Muscle of leg (tissue), 11 donors: ENCODE results near the gene PHPT1. TPM values are rescaled to one million over a fixed set of nuclear protein-coding genes. Genes with fewer than 3 reads are reported as not detected.
A peak's percentile ranks its signal among the peaks of the same experiment; 100 is the strongest.

Experiments used
- DNase-seq: peaks from one replicate; pipeline ENCODE4 v3.0.0; 2013
- H3K27ac ChIP-seq: one replicate; pipeline ENCODE4 v1.5.1; 2013; ENCODE audit warnings: mild to moderate bottlenecking, low read length, control low read depth
- H3K27me3 ChIP-seq: one replicate; pipeline ENCODE4 v1.6.1; 2013; ENCODE audit warnings: low read length; ENCODE audit not compliant: control insufficient read depth, insufficient read depth
- H3K36me3 ChIP-seq: one replicate; pipeline ENCODE4 v1.6.1; 2013; ENCODE audit warnings: low read length; ENCODE audit not compliant: control insufficient read depth, insufficient read depth
- H3K4me1 ChIP-seq: one replicate; pipeline ENCODE4 v1.6.1; 2013; ENCODE audit warnings: low read length; ENCODE audit not compliant: control insufficient read depth, insufficient read depth
- H3K4me3 ChIP-seq: one replicate; pipeline ENCODE4 v1.5.1; 2013; ENCODE audit warnings: low read length, control low read depth
- H3K9me3 ChIP-seq: replicated peaks from 2 replicates; pipeline ENCODE4 v1.6.1; 2013; ENCODE audit warnings: low read depth, low read length; ENCODE audit not compliant: control insufficient read depth
- WGBS: methylation state at CpG from one replicate; pipeline ENCODE4 v1.1.5; 2013; ENCODE audit warnings: missing lambda C conversion rate; ENCODE audit not compliant: insufficient coverage; 5-methylcytosine and 5-hydroxymethylcytosine counted together
- polyA plus RNA-seq, 8 donors: library from polyadenylated mRNA; unstranded; fragments of 120-200 nt; gene quantifications; one replicate each; pipeline versions ENCODE4 v1.2.1 to v1.2.3, GENCODE V29; 2013; ENCODE audit warnings: inconsistent platforms in 1 of 8, low replicate concordance in 1 of 8; ENCODE audit not compliant: insufficient read length in 8 of 8, insufficient read depth in 1 of 8
- total RNA-seq: library from RNA; stranded (reverse); fragments of 120-200 nt; gene quantifications from one replicate; pipeline ENCODE4 v1.2.4, GENCODE V29; 2013

The PHPT1 gene
- total and polyA plus RNA-seq, 9 donors: 103 to 145 (median 115) TPM

- peak; percentile 11 for DNase-seq
- Histone ChIP-seq H3K36me3 (peaks cover 16% of the 10 kb centered on the region), H3K4me3 (no peak overlapping the region)
These were observed 6.9 kb downstream of the PHPT1 start for GRCh38 chr9:136856079-136856476.

GRCh38 chr9:136856541-136857141 lies 7.4 kb downstream of the PHPT1 start:
- Histone ChIP-seq H3K9me3 (no peaks in the 10 kb centered on the region), H3K4me3 (no peak overlapping the region), H3K27ac (no peak overlapping the region), H3K27me3 (no peaks in the 10 kb centered on the region), H3K4me1 (peaks cover 47% of the 10 kb centered on the region), H3K36me3 (peaks cover 17% of the 10 kb centered on the region)
- DNase-seq: peak; percentile 15
- 80% methylated on average over 5 of the region's 14 CpGs for WGBS

More at GRCh38 chr9:136856079-136856476, 6.9 kb downstream of the PHPT1 start:
- no peak overlapping the region for H3K27ac ChIP-seq
- H3K4me1 ChIP-seq: peaks cover 53% of the 10 kb centered on the region
- 57% methylated on average over 5 of the region's 15 CpGs for WGBS
- H3K27me3 ChIP-seq: no peaks in the 10 kb centered on the region
- H3K9me3 ChIP-seq: no peaks in the 10 kb centered on the region

- Histone ChIP-seq H3K27me3 (no peaks in the 10 kb centered on the region), H3K4me1 (peaks cover 42% of the 10 kb centered on the region), H3K4me3 (no peak overlapping the region), H3K9me3 (no peaks in the 10 kb centered on the region), H3K27ac (no peak overlapping the region), H3K36me3 (peaks cover 17% of the 10 kb centered on the region)
- 78% methylated on average over 19 of the region's 19 CpGs for WGBS
- peak; percentile 10 for DNase-seq
These were observed 8.0 kb downstream of the PHPT1 start for GRCh38 chr9:136857166-136857565.

GRCh38 chr9:136857581-136858412 lies 8.6 kb downstream of the PHPT1 start:
- Histone ChIP-seq H3K4me1 (peaks cover 38% of the 10 kb centered on the region), H3K9me3 (no peaks in the 10 kb centered on the region), H3K36me3 (peaks cover 23% of the 10 kb centered on the region), H3K27ac (no peak overlapping the region), H3K27me3 (no peaks in the 10 kb centered on the region), H3K4me3 (no peak overlapping the region)
- peak; percentile 7 for DNase-seq
- 81% methylated on average over 20 of the region's 29 CpGs for WGBS

- Histone ChIP-seq H3K36me3 (peaks cover 29% of the 10 kb centered on the region), H3K27ac (no peak overlapping the region), H3K4me3 (no peak overlapping the region), H3K4me1 (peaks cover 38% of the 10 kb centered on the region), H3K9me3 (no peaks in the 10 kb centered on the region), H3K27me3 (no peaks in the 10 kb centered on the region)
- no peak for DNase-seq
- WGBS: 91% methylated on average over 15 of the region's 15 CpGs
These were observed 9.2 kb downstream of the PHPT1 start for GRCh38 chr9:136858452-136858843.

GRCh38 chr9:136858844-136859757 lies 9.9 kb downstream of the PHPT1 start:
- Histone ChIP-seq H3K27ac (no peak overlapping the region), H3K27me3 (no peaks in the 10 kb centered on the region), H3K9me3 (no peaks in the 10 kb centered on the region), H3K4me1 (peaks cover 37% of the 10 kb centered on the region), H3K4me3 (no peak overlapping the region), H3K36me3 (peaks cover 35% of the 10 kb centered on the region)
- DNase-seq: peak; percentile 54
- 65% methylated on average over 13 of the region's 20 CpGs for WGBS

- DNase-seq: no peak
- H3K27me3 ChIP-seq: no peaks in the 10 kb centered on the region
- H3K4me3 ChIP-seq: no peak overlapping the region
- H3K9me3 ChIP-seq: no peaks in the 10 kb centered on the region
- peaks cover 38% of the 10 kb centered on the region for H3K36me3 ChIP-seq
- H3K27ac ChIP-seq: no peak overlapping the region
- peaks cover 33% of the 10 kb centered on the region for H3K4me1 ChIP-seq
- WGBS: 61% methylated on average over 5 of the region's 9 CpGs
These were observed 11.3 kb downstream of the PHPT1 start for GRCh38 chr9:136860529-136860928.

- WGBS: 87% methylated on average over 20 of the region's 22 CpGs
- DNase-seq: no peak
- peaks cover 26% of the 10 kb centered on the region for H3K4me1 ChIP-seq
- no peak overlapping the region for H3K27ac ChIP-seq
- no peaks in the 10 kb centered on the region for H3K9me3 ChIP-seq
- no peaks in the 10 kb centered on the region for H3K27me3 ChIP-seq
- H3K4me3 ChIP-seq: no peak overlapping the region
- H3K36me3 ChIP-seq: peaks cover 38% of the 10 kb centered on the region
These were observed 12.0 kb downstream of the PHPT1 start for GRCh38 chr9:136860933-136861873.

- H3K27me3 ChIP-seq: no peaks in the 10 kb centered on the region
- DNase-seq: no peak
- no peak overlapping the region for H3K4me3 ChIP-seq
- H3K27ac ChIP-seq: no peak overlapping the region
- 92% methylated on average over 21 of the region's 26 CpGs for WGBS
- no peaks in the 10 kb centered on the region for H3K9me3 ChIP-seq
- peaks cover 29% of the 10 kb centered on the region for H3K4me1 ChIP-seq
- H3K36me3 ChIP-seq: peaks cover 38% of the 10 kb centered on the region
These were observed 12.8 kb downstream of the PHPT1 start for GRCh38 chr9:136861874-136862457.
